ENCODE data around the gene DLG5.

DNA sequence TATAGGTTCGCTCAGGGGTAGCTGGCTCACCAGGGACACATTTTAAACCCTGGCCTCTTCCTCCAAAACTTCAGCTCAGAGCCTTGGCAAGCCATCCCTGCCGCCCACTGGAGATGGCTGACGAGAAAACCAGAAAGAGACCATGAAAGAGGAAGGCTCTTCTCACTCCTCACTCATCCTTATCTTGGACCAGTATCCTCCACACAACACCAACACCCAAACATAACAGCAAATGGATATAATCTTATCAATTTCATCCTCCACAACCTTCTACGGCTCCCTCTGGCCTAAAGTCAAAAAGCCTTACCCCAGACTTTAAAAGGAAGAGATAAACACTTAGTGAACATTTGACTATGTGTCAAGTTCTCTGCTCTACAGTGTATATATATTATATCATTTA lies 26.9 kb downstream of the DLG5 start:
- TF ChIP-seq, protein P1, sequence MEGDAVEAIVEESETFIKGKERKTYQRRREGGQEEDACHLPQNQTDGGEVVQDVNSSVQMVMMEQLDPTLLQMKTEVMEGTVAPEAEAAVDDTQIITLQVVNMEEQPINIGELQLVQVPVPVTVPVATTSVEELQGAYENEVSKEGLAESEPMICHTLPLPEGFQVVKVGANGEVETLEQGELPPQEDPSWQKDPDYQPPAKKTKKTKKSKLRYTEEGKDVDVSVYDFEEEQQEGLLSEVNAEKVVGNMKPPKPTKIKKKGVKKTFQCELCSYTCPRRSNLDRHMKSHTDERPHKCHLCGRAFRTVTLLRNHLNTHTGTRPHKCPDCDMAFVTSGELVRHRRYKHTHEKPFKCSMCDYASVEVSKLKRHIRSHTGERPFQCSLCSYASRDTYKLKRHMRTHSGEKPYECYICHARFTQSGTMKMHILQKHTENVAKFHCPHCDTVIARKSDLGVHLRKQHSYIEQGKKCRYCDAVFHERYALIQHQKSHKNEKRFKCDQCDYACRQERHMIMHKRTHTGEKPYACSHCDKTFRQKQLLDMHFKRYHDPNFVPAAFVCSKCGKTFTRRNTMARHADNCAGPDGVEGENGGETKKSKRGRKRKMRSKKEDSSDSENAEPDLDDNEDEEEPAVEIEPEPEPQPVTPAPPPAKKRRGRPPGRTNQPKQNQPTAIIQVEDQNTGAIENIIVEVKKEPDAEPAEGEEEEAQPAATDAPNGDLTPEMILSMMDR (IDR thresholded peaks at IDR 0.05; ENCODE audit: borderline replicate concordance, extremely low read depth, low read length, poor library complexity, severe bottlenecking) = no peak
- no peak for TF ChIP-seq EZH2 (IDR thresholded peaks at IDR 0.05; ENCODE audit: borderline replicate concordance, low read depth, low read length, severe bottlenecking)
